ENCODE measurements around the gene RPRD2. TPM values are rescaled to one million over a fixed set of nuclear protein-coding genes. Genes with fewer than 3 reads are reported as not detected.

Gene RPRD2
- total and polyA plus RNA-seq, 2 donors (not counting 1 experiment from before 2014, with no cell fraction given): 16.6 to 49.1 TPM

DNA sequence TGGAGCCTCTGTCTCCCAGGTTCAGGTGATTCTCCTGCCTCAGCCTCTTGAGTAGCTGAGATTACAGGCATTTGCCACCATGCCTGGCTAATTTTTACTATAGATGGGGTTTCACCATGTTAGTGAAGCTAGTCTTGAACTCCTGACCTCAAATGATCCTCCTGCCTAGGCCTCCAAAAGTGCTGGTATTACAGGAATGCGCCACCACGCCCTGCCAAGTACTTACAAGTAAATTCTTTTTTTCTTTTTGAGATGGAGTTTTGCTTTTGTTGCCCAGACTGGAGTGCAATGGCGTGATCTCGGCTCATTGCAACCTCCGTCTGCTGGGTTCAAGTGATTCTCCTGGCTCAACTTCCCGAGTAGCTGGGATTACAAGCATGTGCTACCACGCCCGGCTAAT, 42.5 kb downstream of the RPRD2 start:
- Mint-ChIP-seq H3K4me3 (no peak overlapping the region), H3K27me3 (no peaks in the 10 kb centered on the region), H3K4me1 (peaks cover 42% of the 10 kb centered on the region), H3K9me3 (ENCODE audit: insufficient read depth) (no peaks in the 10 kb centered on the region), H3K27ac (no peak overlapping the region)
- Histone ChIP-seq H3K27ac (ENCODE audit: low read length in 2 of 2) (no peak overlapping the region), H3K4me2 (replicated peaks; ENCODE audit: low read depth, low read length, poor library complexity, severe bottlenecking) (no peak overlapping the region), H3K36me3 (replicated peaks in 1 of 2; ENCODE audit: control extremely low read depth in 1 of 2, control insufficient read depth in 1 of 2, extremely low read depth in 1 of 2, insufficient read depth in 2 of 2, low read length in 1 of 2) (peaks cover 3% of the 10 kb centered on the region in 2 experiments), H3K27me3 (replicated peaks in 1 of 4; ENCODE audit: control extremely low read depth in 1 of 4, control insufficient read depth in 3 of 4, insufficient read depth in 4 of 4, low read length in 3 of 4) (no peaks in the 10 kb centered on the region), H3K9me3 (ENCODE audit: control extremely low read depth in 1 of 3, control insufficient read depth in 2 of 3, insufficient read depth in 1 of 3, low read length in 2 of 3) (no peaks in the 10 kb centered on the region), H2AFZ (ENCODE audit: insufficient read depth, low read depth, low read length, poor library complexity, severe bottlenecking) (no peak overlapping the region), H3K4me3 (ENCODE audit: control extremely low read depth in 1 of 5, extremely low read depth in 1 of 5, insufficient read depth in 1 of 5, low read depth in 2 of 5, low read length in 4 of 5) (no peak overlapping the region), H3K4me1 (ENCODE audit: control insufficient read depth in 2 of 2, insufficient read depth in 2 of 2, low read length in 2 of 2) (peaks cover 4 to 8% of the 10 kb centered on the region in 2 donors), H3K79me2 (ENCODE audit: control insufficient read depth, insufficient read depth, low read length) (peaks cover 93% of the 10 kb centered on the region), H3K9ac (ENCODE audit: low read length) (no peak overlapping the region), H4K20me1 (ENCODE audit: control insufficient read depth, insufficient read depth, low read length, poor library complexity, severe bottlenecking) (peaks cover 88% of the 10 kb centered on the region)
- 97% methylated on average over 6 of the region's 8 CpGs for WGBS (ENCODE audit: insufficient coverage)
- ChIA-PET POLR2A (no interaction called here), CTCF (no interaction called here)
- intact Hi-C loops (cut with micrococcal nuclease): no loop called here
- DNase-seq (no peak), ATAC-seq (ENCODE audit: low read depth) (no peak)
- TF ChIP-seq, protein P1, sequence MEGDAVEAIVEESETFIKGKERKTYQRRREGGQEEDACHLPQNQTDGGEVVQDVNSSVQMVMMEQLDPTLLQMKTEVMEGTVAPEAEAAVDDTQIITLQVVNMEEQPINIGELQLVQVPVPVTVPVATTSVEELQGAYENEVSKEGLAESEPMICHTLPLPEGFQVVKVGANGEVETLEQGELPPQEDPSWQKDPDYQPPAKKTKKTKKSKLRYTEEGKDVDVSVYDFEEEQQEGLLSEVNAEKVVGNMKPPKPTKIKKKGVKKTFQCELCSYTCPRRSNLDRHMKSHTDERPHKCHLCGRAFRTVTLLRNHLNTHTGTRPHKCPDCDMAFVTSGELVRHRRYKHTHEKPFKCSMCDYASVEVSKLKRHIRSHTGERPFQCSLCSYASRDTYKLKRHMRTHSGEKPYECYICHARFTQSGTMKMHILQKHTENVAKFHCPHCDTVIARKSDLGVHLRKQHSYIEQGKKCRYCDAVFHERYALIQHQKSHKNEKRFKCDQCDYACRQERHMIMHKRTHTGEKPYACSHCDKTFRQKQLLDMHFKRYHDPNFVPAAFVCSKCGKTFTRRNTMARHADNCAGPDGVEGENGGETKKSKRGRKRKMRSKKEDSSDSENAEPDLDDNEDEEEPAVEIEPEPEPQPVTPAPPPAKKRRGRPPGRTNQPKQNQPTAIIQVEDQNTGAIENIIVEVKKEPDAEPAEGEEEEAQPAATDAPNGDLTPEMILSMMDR (IDR thresholded peaks at IDR 0.05): no peak
- no peak for TF ChIP-seq EZH2 (IDR thresholded peaks at IDR 0.05; ENCODE audit: borderline replicate concordance, insufficient read depth, low read depth, low read length, poor library complexity, severe bottlenecking)

DNA sequence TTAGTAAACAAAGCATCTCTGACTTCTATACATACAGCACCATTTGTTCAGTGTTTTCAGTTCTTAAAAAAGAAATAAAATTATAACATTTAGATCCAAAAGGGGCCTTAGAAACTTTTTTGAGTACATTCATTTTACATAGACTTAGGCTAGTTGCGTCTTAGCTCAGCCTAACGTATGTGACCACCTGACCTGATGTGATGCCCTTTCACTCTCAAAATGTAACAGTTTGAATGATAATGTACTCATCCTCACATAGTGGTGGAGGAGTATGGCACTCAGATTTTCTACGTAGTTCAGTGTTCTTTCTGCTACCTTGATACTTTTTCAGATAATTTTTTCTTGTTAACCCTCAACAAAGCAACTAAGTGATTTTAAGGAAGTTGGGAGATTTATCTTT, 43.4 kb downstream of the RPRD2 start:
- H3K27ac Mint-ChIP-seq: no peak overlapping the region

More for the DNA sequence above, 43.4 kb downstream of the RPRD2 start:
- intact Hi-C loops (cut with micrococcal nuclease): no loop called here
- Histone ChIP-seq H3K4me1 (ENCODE audit: control insufficient read depth in 2 of 2, insufficient read depth in 2 of 2, low read length in 2 of 2) (peaks cover 4 to 8% of the 10 kb centered on the region in 2 donors), H3K9ac (ENCODE audit: low read length) (no peak overlapping the region), H3K4me3 (ENCODE audit: control extremely low read depth in 1 of 5, extremely low read depth in 1 of 5, insufficient read depth in 1 of 5, low read depth in 2 of 5, low read length in 4 of 5) (no peak overlapping the region), H3K4me2 (replicated peaks; ENCODE audit: low read depth, low read length, poor library complexity, severe bottlenecking) (no peak overlapping the region), H3K9me3 (ENCODE audit: control extremely low read depth in 1 of 3, control insufficient read depth in 2 of 3, insufficient read depth in 1 of 3, low read length in 2 of 3) (no peaks in the 10 kb centered on the region), H3K79me2 (ENCODE audit: control insufficient read depth, insufficient read depth, low read length) (peaks cover 93% of the 10 kb centered on the region), H3K27me3 (replicated peaks in 1 of 4; ENCODE audit: control extremely low read depth in 1 of 4, control insufficient read depth in 3 of 4, insufficient read depth in 4 of 4, low read length in 3 of 4) (no peaks in the 10 kb centered on the region), H3K36me3 (replicated peaks in 1 of 2; ENCODE audit: control extremely low read depth in 1 of 2, control insufficient read depth in 1 of 2, extremely low read depth in 1 of 2, insufficient read depth in 2 of 2, low read length in 1 of 2) (peaks cover 3% of the 10 kb centered on the region in 2 experiments), H4K20me1 (ENCODE audit: control insufficient read depth, insufficient read depth, low read length, poor library complexity, severe bottlenecking) (peaks cover 90% of the 10 kb centered on the region), H2AFZ (ENCODE audit: insufficient read depth, low read depth, low read length, poor library complexity, severe bottlenecking) (no peak overlapping the region), H3K27ac (ENCODE audit: low read length in 2 of 2) (no peak overlapping the region)
- WGBS (ENCODE audit: insufficient coverage): no CpG with 5 or more reads among the region's 3 CpGs
- Mint-ChIP-seq H3K4me1 (peaks cover 42% of the 10 kb centered on the region), H3K4me3 (no peak overlapping the region), H3K9me3 (ENCODE audit: insufficient read depth) (no peaks in the 10 kb centered on the region), H3K27me3 (no peaks in the 10 kb centered on the region)
- TF ChIP-seq, protein P1 (IDR thresholded peaks at IDR 0.05): no peak
- TF ChIP-seq EZH2 (IDR thresholded peaks at IDR 0.05; ENCODE audit: borderline replicate concordance, insufficient read depth, low read depth, low read length, poor library complexity, severe bottlenecking): no peak
- ATAC-seq (ENCODE audit: low read depth) (no peak), DNase-seq (no peak)
- POLR2A ChIA-PET: no interaction called here
- CTCF ChIA-PET: no interaction called here
